Activated naive CD4-positive, alpha-beta T cell (primary cell): ENCODE data around the gene ASTN2.

Source experiments
- DNase-seq, 4 experiments: peaks; one replicate each; lab custom pipeline; 2025; lab: John Stamatoyannopoulos, UW

Gene ASTN2

DNA sequence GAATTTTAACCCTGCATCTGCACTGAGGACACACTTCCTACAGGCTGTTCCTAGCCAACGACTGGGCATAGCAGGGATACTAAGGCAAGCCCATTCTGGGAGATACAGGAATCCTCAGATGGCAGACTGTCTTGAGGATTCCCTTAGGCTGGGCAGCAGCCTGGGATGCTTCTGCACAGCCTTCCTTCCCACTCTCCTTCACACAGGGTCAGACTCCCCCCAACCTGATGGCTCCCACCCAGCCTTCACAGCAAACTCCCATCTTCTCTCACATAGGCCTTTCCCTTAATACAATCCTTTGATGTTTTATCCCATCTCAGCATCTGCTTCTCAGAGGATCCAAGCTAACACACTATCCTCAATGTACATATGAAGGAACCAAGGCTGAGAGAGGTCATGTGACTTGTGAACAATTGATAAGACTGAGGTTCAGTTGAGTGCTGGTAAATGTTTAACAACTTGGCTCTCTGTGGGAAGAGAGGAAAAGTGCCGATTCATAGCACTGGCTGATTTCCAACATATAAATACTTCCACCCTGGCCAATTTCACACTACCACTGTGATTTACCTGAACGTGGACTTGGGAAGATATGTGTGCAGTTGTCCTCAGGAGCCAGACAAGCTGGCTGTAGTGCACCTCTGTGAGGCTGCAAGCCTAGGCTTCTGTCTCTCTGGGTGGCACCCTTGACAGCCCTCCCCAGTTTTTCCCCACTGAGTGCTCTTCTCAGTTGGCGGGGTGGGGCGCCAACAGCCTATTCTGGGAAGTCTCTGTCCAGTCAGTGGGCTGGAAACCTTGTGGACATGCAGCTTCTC is 848.0 kb downstream of the ASTN2 start:
- no peak for DNase-seq

DNA sequence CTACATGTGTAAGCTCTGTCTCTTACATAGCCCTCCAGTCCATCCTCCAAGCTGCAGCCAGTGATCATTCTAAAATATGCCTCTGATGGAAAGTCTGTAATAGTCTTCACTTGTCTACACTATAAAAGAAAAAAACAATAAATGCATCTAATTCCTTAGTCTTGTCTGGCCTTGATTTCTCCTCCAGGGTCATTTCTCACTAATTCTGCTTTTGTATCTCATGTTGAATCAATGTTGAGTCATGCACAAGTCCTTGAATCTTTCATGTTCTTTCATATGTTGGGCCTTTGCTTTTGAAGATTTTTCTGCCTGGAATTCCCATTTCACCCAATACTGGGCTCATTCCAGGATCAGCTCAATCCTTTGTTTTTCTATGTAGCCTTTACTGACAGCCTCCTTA is 848.9 kb downstream of the ASTN2 start:
- DNase-seq, result no peak

- DNase-seq, result no peak
Observed at GRCh38 chr9:116564266-116564793, 850.5 kb downstream of the ASTN2 start.

GRCh38 chr9:116558818-116559540 is 855.9 kb downstream of the ASTN2 start:
- no peak for DNase-seq

DNA sequence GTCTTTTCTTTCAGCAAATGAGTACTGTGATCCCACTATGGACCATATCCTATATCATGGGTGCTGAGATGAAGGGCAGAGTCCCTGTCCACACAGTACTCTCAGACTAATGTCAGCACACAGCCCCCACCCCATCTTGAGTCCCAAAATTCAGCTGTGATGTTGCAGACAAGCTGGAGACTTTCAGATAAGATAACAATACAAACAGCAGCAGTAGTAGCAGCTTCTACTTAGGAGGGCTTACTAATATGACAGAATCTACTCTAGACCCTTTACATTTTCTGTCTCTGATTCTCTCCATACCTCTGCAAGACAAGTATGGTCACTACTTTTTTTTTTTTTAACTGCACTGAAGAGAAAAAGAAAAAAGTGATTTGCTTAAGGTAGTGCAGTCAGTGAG is 856.8 kb downstream of the ASTN2 start:
- DNase-seq, result no peak

- no peak for DNase-seq
Observed at GRCh38 chr9:116555556-116556155, 859.2 kb downstream of the ASTN2 start.

- no peak for DNase-seq
Observed at GRCh38 chr9:116555119-116555518, 859.7 kb downstream of the ASTN2 start.

- no peak for DNase-seq
Observed at GRCh38 chr9:116550696-116551436, 864.0 kb downstream of the ASTN2 start.

GRCh38 chr9:116549786-116550660 is 864.8 kb downstream of the ASTN2 start:
- DNase-seq, result no peak

- no peak for DNase-seq
Observed at GRCh38 chr9:116549061-116549664, 865.7 kb downstream of the ASTN2 start.

- no peak for DNase-seq
Observed at GRCh38 chr9:116547729-116548426, 867.0 kb downstream of the ASTN2 start.

DNA sequence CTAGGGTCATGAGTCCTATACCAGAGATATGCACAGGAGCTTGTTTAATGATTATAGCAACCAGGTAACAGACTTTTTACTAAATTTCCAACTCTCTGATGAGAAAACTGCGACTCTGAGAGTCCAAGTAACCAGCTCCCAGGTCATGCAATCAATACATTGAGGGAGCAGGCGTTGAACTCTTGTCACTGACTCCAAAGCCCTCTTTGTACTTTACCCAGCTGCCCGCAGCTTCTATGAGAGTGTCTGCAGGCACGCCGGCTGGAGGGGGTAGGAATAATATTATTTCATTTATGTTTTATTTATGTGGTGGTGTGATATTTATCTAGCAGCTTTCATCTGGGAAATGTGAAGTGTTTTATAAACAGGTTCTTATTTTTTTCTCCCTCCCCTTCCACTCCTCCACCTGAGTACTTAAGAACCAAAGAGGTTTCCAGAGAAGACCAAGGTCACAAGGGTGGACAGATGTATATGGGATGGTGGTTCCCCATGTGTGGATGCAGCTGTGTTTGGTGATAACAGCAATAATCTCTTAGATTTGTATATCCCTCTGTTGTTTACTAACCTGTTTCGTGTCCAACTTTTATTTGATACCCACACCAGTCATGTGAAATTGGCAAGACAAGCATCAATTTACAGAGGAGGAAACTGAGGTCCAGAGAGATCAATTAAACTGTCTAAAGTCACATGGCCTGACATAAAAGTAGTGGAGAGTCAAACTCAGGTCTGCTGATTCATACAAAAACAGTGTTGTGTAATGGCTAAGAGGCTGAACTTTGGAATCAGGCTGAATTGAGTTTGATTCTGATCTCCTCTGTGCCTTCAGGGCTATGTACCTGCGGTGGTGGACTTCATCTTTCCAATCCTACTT is 867.9 kb downstream of the ASTN2 start:
- no peak for DNase-seq

DNA sequence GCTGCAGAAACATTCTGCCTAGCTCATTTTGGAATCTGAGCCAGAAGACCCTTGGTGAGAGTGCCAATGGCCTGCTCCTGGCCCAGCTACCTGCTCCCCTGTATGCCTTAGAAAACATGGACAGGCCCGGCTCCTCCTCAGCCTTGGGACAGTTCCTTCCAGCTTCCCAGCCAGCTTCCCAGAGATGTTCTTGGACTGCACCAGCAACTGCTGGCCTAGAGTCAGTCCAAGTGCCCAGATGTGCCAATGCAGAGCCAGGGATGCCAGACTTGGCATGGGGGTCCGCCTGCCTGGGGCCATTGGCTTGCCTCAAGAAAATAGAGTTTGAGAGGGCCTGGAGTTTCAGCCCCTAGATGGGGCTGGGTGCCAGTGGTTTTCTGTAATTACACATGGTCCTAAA is 870.0 kb downstream of the ASTN2 start:
- DNase-seq, result no peak

DNA sequence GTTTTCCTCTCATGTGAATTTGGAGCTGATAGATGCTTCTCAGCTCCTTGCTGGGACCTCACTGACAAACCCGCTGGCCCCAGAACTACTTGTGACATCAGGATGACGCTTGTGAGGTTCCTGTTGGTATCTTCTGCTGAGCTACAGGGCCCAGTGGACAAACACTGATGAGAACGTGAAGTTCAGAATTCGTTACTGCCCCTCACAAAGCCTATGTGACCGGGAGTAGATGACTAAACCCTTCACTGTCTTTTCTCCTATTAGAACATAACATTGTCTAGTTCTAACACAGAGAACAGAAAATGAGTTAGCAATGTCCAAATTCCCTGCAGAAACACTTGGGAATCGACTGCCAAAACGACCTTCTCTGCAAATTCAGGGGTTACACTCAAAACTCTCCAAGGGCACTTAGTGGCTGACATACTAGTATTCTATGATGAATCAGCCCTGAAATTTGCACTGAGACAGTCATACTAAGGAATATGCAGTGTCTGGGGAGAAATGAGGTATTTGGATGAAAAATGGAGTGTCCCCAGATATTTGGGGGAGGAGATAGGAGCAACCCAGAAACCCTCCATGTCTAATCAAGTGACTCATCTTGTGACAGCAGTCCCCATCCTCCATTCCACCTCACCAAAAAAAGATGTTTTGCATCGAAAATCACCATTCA is 871.0 kb downstream of the ASTN2 start:
- no peak for DNase-seq

GRCh38 chr9:116541402-116541801 is 873.5 kb downstream of the ASTN2 start:
- DNase-seq, result no peak

DNA sequence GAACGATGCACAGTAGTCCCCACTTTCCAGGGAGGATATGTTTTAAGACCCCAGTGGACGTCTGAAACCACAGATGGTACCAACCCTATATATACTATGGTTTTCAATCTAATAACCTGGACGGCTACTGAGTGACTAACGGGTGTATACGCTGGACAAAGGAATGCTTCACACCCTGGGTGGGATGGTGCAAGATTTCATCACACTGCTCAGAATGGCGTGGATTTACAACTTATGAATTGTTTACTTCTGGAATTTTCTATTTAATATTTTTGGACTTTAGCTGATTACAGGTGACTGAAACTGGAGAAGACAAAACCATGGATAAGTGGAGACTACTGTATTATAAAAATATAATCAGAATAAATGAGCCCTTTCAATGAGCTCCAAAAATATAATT is 875.3 kb downstream of the ASTN2 start:
- DNase-seq, result no peak

DNA sequence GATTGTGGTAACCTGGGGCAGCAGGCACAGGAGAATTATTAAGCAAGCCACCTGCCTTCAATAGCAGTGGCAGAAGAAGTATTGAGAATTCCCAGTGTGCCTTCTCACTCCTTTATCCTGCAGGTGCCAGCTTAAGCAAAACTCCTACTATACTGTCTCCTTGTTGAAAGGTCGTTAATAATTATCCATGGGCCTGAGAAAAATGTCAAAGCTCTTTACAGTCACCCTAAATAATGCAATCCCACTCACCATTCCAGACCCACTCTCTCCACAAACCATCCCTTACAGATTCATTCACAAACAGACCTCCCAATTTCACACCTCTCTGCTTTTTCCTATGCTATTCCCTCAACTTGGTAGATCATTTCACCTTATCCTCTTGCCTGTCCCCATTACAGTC is 889.2 kb downstream of the ASTN2 start:
- DNase-seq, result no peak

DNA sequence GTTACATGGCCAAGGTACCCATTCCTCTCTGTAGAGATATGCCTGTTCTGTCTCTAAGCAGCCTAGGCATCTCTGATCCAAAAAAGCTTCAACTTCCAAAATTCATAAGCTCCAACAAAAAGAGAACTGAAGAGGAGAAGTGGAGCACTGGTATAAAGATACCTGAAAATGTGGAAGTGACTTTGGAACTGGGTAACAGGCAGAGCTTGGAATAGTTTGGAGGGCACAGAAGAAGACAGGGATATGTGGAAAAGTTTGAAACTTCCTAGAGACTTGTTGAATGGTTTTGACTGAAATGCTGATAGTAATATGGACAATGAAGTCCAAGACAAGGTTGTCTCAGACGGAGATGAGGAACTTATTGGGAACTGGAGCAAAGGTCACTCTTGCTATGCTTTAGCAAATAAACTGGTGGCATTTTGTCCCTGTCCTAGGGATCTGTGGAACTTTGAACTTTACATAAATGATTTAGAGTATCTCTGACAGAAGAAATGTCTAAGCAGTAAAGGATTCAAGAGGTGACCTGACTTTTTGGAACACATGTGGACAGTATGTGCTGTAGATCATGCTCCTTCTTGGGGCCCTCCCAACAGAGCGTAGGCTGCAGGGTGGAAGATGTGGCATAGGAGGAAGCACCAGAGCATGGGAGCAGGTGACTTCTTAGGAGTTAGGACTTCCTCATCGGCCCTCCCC is 889.9 kb downstream of the ASTN2 start:
- no peak for DNase-seq
